Astrocyte of the spinal cord (primary cell): Measurements from ENCODE around the gene PTGER3.

ENCODE experiments used
- DNase-seq: peaks from one replicate; pipeline ENCODE4 v3.0.0; 2011; ENCODE audit warnings: low read depth, low spot score
- H3K4me3 ChIP-seq: 2 replicates; pipeline ENCODE4 v1.5.1; 2011; ENCODE audit warnings: low read depth, mild to moderate bottlenecking, low read length, moderate library complexity
- in situ Hi-C: cut with HindIII; loops from 2 replicates; pipeline ENCODE4 v1.10.0; 2017; ENCODE audit warnings: low sequenced_read_pairs
- TF ChIP-seq, protein P1 (sequence below): IDR thresholded peaks from 2 replicates; pipeline ENCODE4 v1.5.1; 2012; ENCODE audit warnings: low read depth, mild to moderate bottlenecking, low read length, inconsistent platforms

The PTGER3 gene

DNA sequence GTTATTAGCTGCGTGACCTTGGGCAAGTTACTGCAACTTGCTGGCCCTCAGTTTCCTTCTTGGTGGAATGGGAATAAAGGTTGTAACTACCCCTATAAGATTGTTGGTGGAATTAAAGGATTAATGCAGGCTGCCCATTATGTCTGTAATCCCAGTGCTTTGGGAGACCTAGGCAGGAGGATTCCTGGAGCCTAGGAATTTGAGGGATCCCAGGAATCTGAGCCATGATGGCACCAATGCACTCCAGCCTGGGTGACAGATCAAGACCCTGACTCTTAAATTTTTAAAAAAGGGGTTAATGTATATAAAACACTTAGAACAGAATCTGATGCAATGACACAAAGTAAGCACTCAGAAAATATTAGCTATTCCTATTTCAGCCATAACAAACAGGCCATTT, 67.3 kb downstream of the PTGER3 start:
- in situ Hi-C loops, result no loop called here
- TF ChIP-seq, protein P1, sequence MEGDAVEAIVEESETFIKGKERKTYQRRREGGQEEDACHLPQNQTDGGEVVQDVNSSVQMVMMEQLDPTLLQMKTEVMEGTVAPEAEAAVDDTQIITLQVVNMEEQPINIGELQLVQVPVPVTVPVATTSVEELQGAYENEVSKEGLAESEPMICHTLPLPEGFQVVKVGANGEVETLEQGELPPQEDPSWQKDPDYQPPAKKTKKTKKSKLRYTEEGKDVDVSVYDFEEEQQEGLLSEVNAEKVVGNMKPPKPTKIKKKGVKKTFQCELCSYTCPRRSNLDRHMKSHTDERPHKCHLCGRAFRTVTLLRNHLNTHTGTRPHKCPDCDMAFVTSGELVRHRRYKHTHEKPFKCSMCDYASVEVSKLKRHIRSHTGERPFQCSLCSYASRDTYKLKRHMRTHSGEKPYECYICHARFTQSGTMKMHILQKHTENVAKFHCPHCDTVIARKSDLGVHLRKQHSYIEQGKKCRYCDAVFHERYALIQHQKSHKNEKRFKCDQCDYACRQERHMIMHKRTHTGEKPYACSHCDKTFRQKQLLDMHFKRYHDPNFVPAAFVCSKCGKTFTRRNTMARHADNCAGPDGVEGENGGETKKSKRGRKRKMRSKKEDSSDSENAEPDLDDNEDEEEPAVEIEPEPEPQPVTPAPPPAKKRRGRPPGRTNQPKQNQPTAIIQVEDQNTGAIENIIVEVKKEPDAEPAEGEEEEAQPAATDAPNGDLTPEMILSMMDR, result no peak

DNA sequence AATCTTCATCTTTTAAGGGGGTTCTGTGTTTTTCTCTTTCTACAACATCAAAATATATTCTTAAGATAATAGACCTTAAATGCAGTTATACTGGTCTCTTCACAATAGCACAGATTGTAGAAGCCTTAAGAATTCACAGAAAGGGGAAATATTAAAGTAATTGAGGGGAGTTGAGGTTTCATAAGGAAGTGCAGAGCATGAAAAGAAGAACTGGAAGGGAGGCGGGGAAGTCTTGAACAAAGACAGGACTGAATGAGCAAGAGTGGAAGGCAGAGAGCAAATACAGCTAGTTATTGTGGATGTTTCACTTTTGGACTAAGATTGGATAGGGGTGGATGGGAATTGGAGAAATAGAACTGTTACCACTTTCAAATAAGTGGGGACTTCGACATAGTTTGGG, 67.7 kb downstream of the PTGER3 start:
- in situ Hi-C loops, result no loop called here
- TF ChIP-seq, protein P1, result no peak
- DNase-seq, result no peak
- H3K4me3 ChIP-seq, result no peak overlapping the region

More for the DNA sequence above, 67.3 kb downstream of the PTGER3 start:
- no peak for DNase-seq
- no peak overlapping the region for H3K4me3 ChIP-seq

DNA sequence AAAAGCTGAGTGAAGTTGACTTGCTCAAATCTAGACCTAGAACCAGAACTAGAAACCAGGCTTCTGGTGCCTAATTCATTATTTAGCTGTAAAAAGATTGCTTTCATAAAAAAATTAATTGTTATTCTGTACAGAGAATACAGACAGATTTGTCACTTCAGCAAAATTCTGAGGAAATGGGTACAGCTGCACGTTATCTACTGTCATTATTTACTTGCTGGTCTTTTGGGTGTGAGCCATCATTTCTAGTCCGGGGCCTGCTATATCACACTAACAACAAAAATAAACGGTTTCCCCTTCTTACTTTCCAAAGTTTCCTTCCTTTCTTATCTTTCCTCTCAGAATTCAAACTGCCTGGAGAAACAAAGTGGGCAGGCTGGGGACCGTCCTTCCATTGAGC, 68.3 kb downstream of the PTGER3 start:
- DNase-seq, result no peak
- in situ Hi-C loops, result no loop called here
- no peak overlapping the region for H3K4me3 ChIP-seq
- TF ChIP-seq, protein P1, result no peak

DNA sequence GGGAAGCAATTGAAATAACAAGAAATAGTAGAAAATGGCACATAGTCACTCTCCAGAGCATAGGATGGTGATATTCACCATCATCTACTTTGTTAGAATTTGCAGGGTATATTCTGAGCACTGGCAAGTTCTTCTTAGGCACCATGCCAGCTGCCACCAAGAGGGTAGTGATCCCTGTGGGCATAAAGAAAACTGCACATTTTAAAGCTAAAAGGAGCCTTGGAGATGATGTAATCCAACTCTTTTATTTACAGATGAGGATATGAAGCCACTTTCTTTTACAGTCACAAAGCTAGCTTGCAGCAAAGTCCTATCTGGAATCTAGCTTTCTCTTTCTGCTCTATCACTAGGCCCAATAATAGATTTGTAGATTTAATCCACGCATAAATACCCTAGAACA, 69.0 kb downstream of the PTGER3 start:
- in situ Hi-C loops, result no loop called here
- no peak overlapping the region for H3K4me3 ChIP-seq
- no peak for DNase-seq
- TF ChIP-seq, protein P1, result no peak

DNA sequence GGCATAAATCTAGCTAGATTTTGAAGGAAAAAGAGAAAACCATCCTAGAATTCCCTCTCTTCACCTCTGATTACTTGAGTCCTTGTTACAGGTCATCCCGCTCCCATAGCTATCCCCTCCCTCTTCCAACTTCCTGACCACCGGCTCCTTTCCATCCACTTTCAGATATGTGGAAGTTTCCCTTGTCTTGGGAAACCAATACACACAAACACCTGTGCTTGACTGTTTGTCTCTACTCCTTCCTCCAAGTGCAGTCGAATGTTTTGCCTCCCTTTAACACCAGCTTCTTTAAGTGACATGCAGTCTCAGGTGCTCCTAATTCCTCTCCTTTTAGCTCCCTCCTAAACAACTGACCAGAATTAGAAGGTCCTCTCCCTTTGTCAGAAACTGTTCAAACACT, 70.0 kb downstream of the PTGER3 start:
- DNase-seq, result no peak
- TF ChIP-seq, protein P1, result no peak
- no peak overlapping the region for H3K4me3 ChIP-seq
- in situ Hi-C loops, result no loop called here

DNA sequence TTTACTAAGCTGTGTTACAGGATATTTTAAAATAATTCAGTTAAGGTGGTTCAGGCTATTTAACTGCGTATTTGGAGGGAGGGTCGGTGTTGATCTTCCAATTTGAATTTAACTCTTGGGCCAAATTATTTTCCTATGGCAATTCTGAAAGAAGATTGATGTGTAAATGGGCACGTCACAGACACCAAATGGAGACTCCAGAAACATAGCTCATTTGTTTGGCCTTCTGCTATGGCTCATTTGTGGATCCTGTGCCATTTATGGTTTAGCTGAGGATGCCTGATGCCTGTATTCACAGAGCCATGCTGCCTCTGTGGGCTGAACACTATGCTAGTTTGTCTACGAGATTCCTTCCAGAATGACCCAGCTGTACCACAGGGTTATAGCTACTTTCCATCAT, 70.6 kb downstream of the PTGER3 start:
- in situ Hi-C loops, result no loop called here
- no peak for DNase-seq

DNA sequence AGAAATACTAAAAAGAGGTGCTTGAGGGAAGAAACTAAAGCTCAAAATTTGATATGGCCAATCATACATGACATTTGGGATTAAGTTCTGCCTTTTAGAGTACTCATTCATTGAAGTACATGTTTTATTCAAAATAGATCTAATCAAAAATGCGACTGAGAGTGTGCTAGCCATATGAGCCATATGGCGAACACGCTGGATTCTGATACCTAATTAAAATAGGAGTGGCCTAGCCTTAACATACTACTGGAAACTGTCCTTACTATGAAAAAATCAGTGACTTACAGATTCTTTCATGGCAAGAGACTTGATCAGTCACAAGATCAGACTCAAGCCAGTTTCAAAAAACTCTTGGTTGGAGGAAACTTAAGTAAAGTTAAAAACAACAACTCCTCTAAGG, 73.9 kb downstream of the PTGER3 start:
- TF ChIP-seq, protein P1, result no peak
- DNase-seq, result no peak
- in situ Hi-C loops, result no loop called here
- no peak overlapping the region for H3K4me3 ChIP-seq

More for the DNA sequence above, 70.6 kb downstream of the PTGER3 start:
- TF ChIP-seq, protein P1, result no peak
- no peak overlapping the region for H3K4me3 ChIP-seq
